Endothelial cell of umbilical vein (primary cell): Measurements from ENCODE around the gene INAVA. TPM values are rescaled to one million over a fixed set of nuclear protein-coding genes. Genes with fewer than 3 reads are reported as not detected.

Experiments
- BruUV-seq: library from RNA; stranded (reverse); fragments of 400-500 nt; replicated peaks from 2 replicates; lab custom pipeline; 2021; lab: Mats Ljungman, UMichigan
- CTCF ChIA-PET: fragments of 300-600, 350-600 bp; sonication (Branson Sonifier 250); formaldehyde crosslinking; loops from one replicate; lab custom pipeline; 2021; ENCODE audit warnings: antibody characterized with exemption, inconsistent platforms; lab: Charles Lee
- POLR2A ChIA-PET: fragments of 300-600, 350-600 bp; sonication (Branson Sonifier 250); formaldehyde crosslinking; loops from one replicate; lab custom pipeline; 2021; ENCODE audit warnings: antibody characterized with exemption, inconsistent platforms; lab: Charles Lee
- DNase-seq: peaks from one replicate; pipeline ENCODE4 v3.0.0-alpha.2; 2011; ENCODE audit warnings: low read depth, low spot score
- FAIRE-seq: peaks from 2 replicates; lab custom pipeline; 2011; peaks lifted over from hg19 to GRCh38; lab: Jason Lieb, UNC
- H2AFZ ChIP-seq: 2 replicates; pipeline ENCODE4 v1.6.0; 2012; ENCODE audit warnings: low read depth, low read length, control low read depth, inconsistent platforms
- H3K27ac ChIP-seq: 2 replicates; pipeline ENCODE4 v1.5.1; 2011; ENCODE audit warnings: low read depth, mild to moderate bottlenecking, control low read depth, low read length, moderate library complexity; ENCODE audit not compliant: insufficient read depth
- H3K27me3 ChIP-seq, 2 experiments: 2 replicates each; pipeline versions ENCODE4 v1.6.0 to v1.6.1; 2011; ENCODE audit warnings: low read length in 2 of 2, mixed read lengths in 1 of 2; ENCODE audit not compliant: control insufficient read depth in 2 of 2, insufficient read depth in 2 of 2
- H3K36me3 ChIP-seq, 2 experiments: 2 replicates in 1 of 2; 3 replicates in 1 of 2; pipeline ENCODE4 v1.5.1; 2011; ENCODE audit warnings: low read length in 2 of 2, mild to moderate bottlenecking in 1 of 2, moderate library complexity in 1 of 2; ENCODE audit not compliant: control insufficient read depth in 2 of 2, insufficient read depth in 2 of 2; ENCODE audit errors: extremely low read depth in 1 of 2
- H3K4me1 ChIP-seq: 3 replicates; pipeline ENCODE4 v1.5.1; 2011; ENCODE audit warnings: mild to moderate bottlenecking, low read length; ENCODE audit not compliant: control insufficient read depth, insufficient read depth; ENCODE audit errors: extremely low read depth
- H3K4me2 ChIP-seq: 2 replicates; pipeline ENCODE4 v1.6.1; 2011; ENCODE audit warnings: low read length, control low read depth, mixed read lengths; ENCODE audit not compliant: insufficient read depth
- H3K4me3 ChIP-seq, 3 experiments: fragments of 200-600 bp in 1 of 3; sonication (generic), shearing (Covaris generic) in 1 of 3; replicated peaks in 1 of 3; 2 replicates each; pipeline ENCODE4 v1.5.1; 2011 to 2016; ENCODE audit warnings: control low read depth in 3 of 3, low read length in 3 of 3, mild to moderate bottlenecking in 2 of 3, inconsistent platforms in 1 of 3, low read depth in 1 of 3, moderate library complexity in 1 of 3; ENCODE audit not compliant: insufficient read depth in 1 of 3
- H3K79me2 ChIP-seq: 2 replicates; pipeline ENCODE4 v1.6.0; 2012; ENCODE audit warnings: low read length, inconsistent platforms; ENCODE audit not compliant: control insufficient read depth, insufficient read depth
- H3K9ac ChIP-seq: replicated peaks from 2 replicates; pipeline ENCODE3; 2011; ENCODE audit warnings: low read length, control low read depth; ENCODE audit not compliant: insufficient read depth; ENCODE audit errors: extremely low read depth
- H3K9me1 ChIP-seq: replicated peaks from 3 replicates; pipeline ENCODE4 v1.6.0; 2011; ENCODE audit warnings: mild to moderate bottlenecking, low read length; ENCODE audit not compliant: control insufficient read depth, insufficient read depth; ENCODE audit errors: extremely low read depth
- H3K9me3 ChIP-seq: replicated peaks from 2 replicates; pipeline ENCODE4 v1.5.1; 2012; ENCODE audit warnings: low read length, inconsistent platforms; ENCODE audit not compliant: control insufficient read depth, insufficient read depth
- H4K20me1 ChIP-seq: replicated peaks from 2 replicates; pipeline ENCODE3; 2011; ENCODE audit warnings: mild to moderate bottlenecking, low read length; ENCODE audit not compliant: control insufficient read depth, insufficient read depth; ENCODE audit errors: extremely low read depth
- EZH2 ChIP-seq: IDR thresholded peaks from 2 replicates; pipeline ENCODE4 v1.6.1; 2012; ENCODE audit warnings: borderline replicate concordance, low read depth, mild to moderate bottlenecking, moderate library complexity, low read length, inconsistent platforms; ENCODE audit not compliant: severe bottlenecking
- FOS ChIP-seq: IDR thresholded peaks from 2 replicates; pipeline ENCODE4 v1.6.1; 2011; ENCODE audit warnings: mild to moderate bottlenecking, low read length, moderate library complexity, borderline replicate concordance; ENCODE audit not compliant: insufficient read depth
- GATA2 ChIP-seq: IDR thresholded peaks from 2 replicates; pipeline ENCODE4 v1.7.0; 2011; ENCODE audit warnings: low read depth, mild to moderate bottlenecking, moderate library complexity, mixed read lengths, low read length; ENCODE audit not compliant: insufficient read length, insufficient read depth
- JUN ChIP-seq: IDR thresholded peaks from 2 replicates; pipeline ENCODE4 v1.6.1; 2011; ENCODE audit warnings: borderline replicate concordance, low read depth; ENCODE audit not compliant: insufficient read length, insufficient read depth
- MYC ChIP-seq: IDR thresholded peaks from one replicate; pipeline ENCODE4 v1.6.1; 2011; ENCODE audit warnings: mild to moderate bottlenecking, low read depth, low read length
- POLR2A ChIP-seq: IDR thresholded peaks from 2 replicates; pipeline ENCODE4 v1.6.1; 2012; ENCODE audit warnings: low read depth, mild to moderate bottlenecking, control low read depth, low read length
- POLR2AphosphoS5 ChIP-seq: IDR thresholded peaks from 2 replicates; pipeline ENCODE4 v1.6.1; 2012; ENCODE audit warnings: low read depth, mild to moderate bottlenecking, control low read depth, low read length, moderate library complexity; ENCODE audit not compliant: insufficient read depth
- dilution Hi-C: fragments of 300-500 bp; cut with MboI; formaldehyde crosslinking; loops from one replicate; pipeline ENCODE4 v1.15.0; 2019; ENCODE audit warnings: low sequenced_read_pairs; ENCODE audit not compliant: extremely low pct_ligation_motif_present
- intact Hi-C: fragments of 100-400 bp; cut with micrococcal nuclease; formaldehyde crosslinking; loops from one replicate; pipeline ENCODE4 v1.10.0; 2022
- polyA plus RNA-seq, 4 experiments: library from polyadenylated mRNA; depleted of rRNA in 3 of 4; stranded (reverse) in 3 of 4; unstranded in 1 of 4; fragments of >200 nt; gene quantifications; 2 replicates each; pipeline versions ENCODE4 v1.2.1 to v1.2.3, GENCODE V29; 2011 to 2012; ENCODE audit warnings: missing spikeins in 1 of 4
- total RNA-seq: library from RNA; stranded (reverse); gene quantifications from 2 replicates; pipeline ENCODE4 v1.2.3, GENCODE V29; 2021
- TF ChIP-seq, protein P1 (sequence below): IDR thresholded peaks from 2 replicates; pipeline ENCODE4 v1.6.1; 2011; ENCODE audit not compliant: insufficient read depth, insufficient read length
- TF ChIP-seq, protein P2 (sequence below), 2 donors: IDR thresholded peaks; 1 replicate in 1 of 2; 2 replicates in 1 of 2; pipeline ENCODE4 v1.5.1; 2011; ENCODE audit warnings: low read length in 2 of 2, mild to moderate bottlenecking in 2 of 2, moderate library complexity in 2 of 2, control low read depth in 1 of 2, inconsistent platforms in 1 of 2, low read depth in 1 of 2; ENCODE audit not compliant: insufficient read depth in 1 of 2; ENCODE audit errors: extremely low read depth in 1 of 2

The INAVA gene
- total and polyA plus RNA-seq, 2 donors (not counting 3 experiments of a cell fraction or from before 2014, with no cell fraction given): 0.42 TPM; not detected in 1

DNA sequence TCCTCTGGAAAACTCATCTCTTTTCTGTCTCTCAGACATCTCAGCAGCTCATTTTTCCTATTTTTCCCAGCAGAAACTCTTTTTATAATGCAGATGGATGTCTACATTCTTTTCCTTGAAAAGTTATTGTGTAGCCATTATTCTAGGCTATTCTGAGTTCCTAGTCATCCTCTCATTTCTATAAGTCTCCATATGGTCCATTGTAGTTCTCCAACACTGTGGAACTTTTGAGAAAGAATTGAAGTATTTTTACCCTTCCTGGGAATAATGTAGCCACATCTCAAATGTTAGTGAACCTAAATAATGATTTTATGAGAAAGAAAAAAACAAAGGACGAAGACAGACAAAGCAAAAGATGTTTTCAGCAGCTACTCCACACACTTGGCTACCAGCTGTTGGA is 48.3 kb upstream of the INAVA start:
- FAIRE-seq: no peak
- intact Hi-C loops: no loop called here

More for the DNA sequence above, 48.3 kb upstream of the INAVA start:
- DNase-seq: no peak
- H3K27ac ChIP-seq: no peak overlapping the region
- H2AFZ ChIP-seq: no peak overlapping the region
- H4K20me1 ChIP-seq: no peaks in the 10 kb centered on the region
- dilution Hi-C loops: no loop called here
- H3K4me2 ChIP-seq: no peak overlapping the region
- no peaks in the 10 kb centered on the region for H3K9me3 ChIP-seq
- H3K4me1 ChIP-seq: no peaks in the 10 kb centered on the region
- POLR2A ChIA-PET: no interaction called here
- peaks cover 20 to 25% of the 10 kb centered on the region in 2 experiments for H3K36me3 ChIP-seq
- H3K4me3 ChIP-seq: no peak overlapping the region
- H3K79me2 ChIP-seq: peaks cover 2% of the 10 kb centered on the region
- CTCF ChIA-PET: interaction anchor here (0.8 to 1.2 kb wide), 4 partner anchors 9 to 224 kb away, joined by 3 to 5 read pairs (median 4); no protein-coding TSS in a partner anchor
- no peaks in the 10 kb centered on the region for H3K27me3 ChIP-seq
- no peak overlapping the region for H3K9ac ChIP-seq
- no peaks in the 10 kb centered on the region for H3K9me1 ChIP-seq
- no TSS peak for BruUV-seq
- TF ChIP-seq FOS (no peak), GATA2 (no peak), POLR2A (no peak), POLR2AphosphoS5 (no peak), EZH2 (no peak), JUN (no peak), MYC (no peak)
- TF ChIP-seq, protein P1, sequence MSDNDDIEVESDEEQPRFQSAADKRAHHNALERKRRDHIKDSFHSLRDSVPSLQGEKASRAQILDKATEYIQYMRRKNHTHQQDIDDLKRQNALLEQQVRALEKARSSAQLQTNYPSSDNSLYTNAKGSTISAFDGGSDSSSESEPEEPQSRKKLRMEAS: no peak
- TF ChIP-seq, protein P2, sequence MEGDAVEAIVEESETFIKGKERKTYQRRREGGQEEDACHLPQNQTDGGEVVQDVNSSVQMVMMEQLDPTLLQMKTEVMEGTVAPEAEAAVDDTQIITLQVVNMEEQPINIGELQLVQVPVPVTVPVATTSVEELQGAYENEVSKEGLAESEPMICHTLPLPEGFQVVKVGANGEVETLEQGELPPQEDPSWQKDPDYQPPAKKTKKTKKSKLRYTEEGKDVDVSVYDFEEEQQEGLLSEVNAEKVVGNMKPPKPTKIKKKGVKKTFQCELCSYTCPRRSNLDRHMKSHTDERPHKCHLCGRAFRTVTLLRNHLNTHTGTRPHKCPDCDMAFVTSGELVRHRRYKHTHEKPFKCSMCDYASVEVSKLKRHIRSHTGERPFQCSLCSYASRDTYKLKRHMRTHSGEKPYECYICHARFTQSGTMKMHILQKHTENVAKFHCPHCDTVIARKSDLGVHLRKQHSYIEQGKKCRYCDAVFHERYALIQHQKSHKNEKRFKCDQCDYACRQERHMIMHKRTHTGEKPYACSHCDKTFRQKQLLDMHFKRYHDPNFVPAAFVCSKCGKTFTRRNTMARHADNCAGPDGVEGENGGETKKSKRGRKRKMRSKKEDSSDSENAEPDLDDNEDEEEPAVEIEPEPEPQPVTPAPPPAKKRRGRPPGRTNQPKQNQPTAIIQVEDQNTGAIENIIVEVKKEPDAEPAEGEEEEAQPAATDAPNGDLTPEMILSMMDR (IDR thresholded peaks at IDR 0.05; ENCODE audit: extremely low read depth in 1 of 2, insufficient read depth in 1 of 2, low read depth in 1 of 2, low read length in 2 of 2): no peak
